NT2/D1 (cell line): ENCODE results near the gene TAF8.

Source experiments
- DNase-seq: peaks from one replicate; pipeline ENCODE4 v3.0.0-alpha.2; 2011; ENCODE audit warnings: low read depth, low spot score
- H3K27me3 ChIP-seq: 2 replicates; pipeline ENCODE4 v1.6.0; 2011; ENCODE audit warnings: mild to moderate bottlenecking; ENCODE audit not compliant: insufficient read length, insufficient read depth
- H3K36me3 ChIP-seq: 2 replicates; pipeline ENCODE4 v1.6.1; 2011; ENCODE audit warnings: mild to moderate bottlenecking, low read length, mixed read lengths; ENCODE audit not compliant: insufficient read depth, insufficient read length
- H3K4me1 ChIP-seq: 2 replicates; pipeline ENCODE4 v1.5.1; 2011; ENCODE audit not compliant: insufficient read depth, insufficient read length
- H3K4me3 ChIP-seq: 2 replicates; pipeline ENCODE4 v1.5.1; 2011; ENCODE audit warnings: low read depth; ENCODE audit not compliant: insufficient read length
- H3K9ac ChIP-seq: 2 replicates; pipeline ENCODE4 v1.6.0; 2011; ENCODE audit warnings: low read depth; ENCODE audit not compliant: insufficient read length
- H3K9me3 ChIP-seq: 2 replicates; pipeline ENCODE4 v1.5.1; 2011; ENCODE audit warnings: mild to moderate bottlenecking, low read length; ENCODE audit not compliant: insufficient read depth
- SUZ12 ChIP-seq: IDR thresholded peaks from 2 replicates; pipeline ENCODE4 v1.6.1; 2011; ENCODE audit not compliant: insufficient read length, insufficient read depth; ENCODE audit errors: extremely low read depth
- YY1 ChIP-seq: IDR thresholded peaks from 2 replicates; pipeline ENCODE4 v1.6.1; 2011; ENCODE audit not compliant: insufficient read length, insufficient read depth
- ZNF274 ChIP-seq: IDR thresholded peaks from 2 replicates; pipeline ENCODE4 v1.6.1; 2011; ENCODE audit warnings: mild to moderate bottlenecking, low read depth, low read length

Gene TAF8

DNA sequence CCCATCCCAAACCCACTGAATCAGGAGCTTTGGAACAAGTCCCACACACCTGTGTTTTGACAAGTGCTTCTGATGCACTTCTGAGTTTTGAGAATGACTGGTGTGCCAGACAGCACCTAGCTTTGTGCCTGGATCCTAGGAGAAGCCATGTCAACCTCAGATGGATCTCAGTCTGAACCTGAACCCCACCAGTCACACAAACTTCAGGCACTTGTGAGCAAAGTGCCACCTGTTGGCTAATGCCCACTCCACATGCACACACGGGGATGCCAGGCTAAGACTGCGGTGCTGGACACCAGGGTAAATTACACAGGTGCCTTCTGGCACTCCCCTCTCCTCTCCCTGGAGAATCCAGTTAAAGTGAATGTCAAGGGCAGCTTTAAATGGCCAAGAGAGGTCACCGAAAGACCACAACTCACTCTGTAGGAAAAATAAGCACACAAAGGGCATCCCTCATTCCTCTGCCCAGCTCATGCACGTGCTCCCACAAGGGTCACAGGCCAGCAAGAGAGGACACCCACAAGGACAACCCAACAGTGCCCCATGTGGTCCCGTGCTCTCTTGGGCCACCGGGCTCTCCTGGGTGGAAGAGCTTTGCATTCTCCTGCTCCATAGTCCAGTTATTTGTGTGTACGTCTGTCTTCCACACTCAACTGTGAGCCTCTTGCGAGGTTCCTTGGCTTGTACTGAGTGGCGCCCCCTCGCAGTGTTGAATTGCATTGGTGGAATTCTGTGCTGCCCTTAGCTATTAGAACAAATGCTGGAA lies 45.6 kb downstream of the TAF8 start:
- TF ChIP-seq ZNF274: no peak
- TF ChIP-seq YY1: no peak
- TF ChIP-seq SUZ12: no peak
- H3K9me3 ChIP-seq: no peaks in the 10 kb centered on the region
- H3K9ac ChIP-seq: no peak overlapping the region
- no peaks in the 10 kb centered on the region for H3K27me3 ChIP-seq
- DNase-seq: no peak
- no peak overlapping the region for H3K4me3 ChIP-seq
- H3K36me3 ChIP-seq: no peaks in the 10 kb centered on the region
- H3K4me1 ChIP-seq: peaks cover 6% of the 10 kb centered on the region

DNA sequence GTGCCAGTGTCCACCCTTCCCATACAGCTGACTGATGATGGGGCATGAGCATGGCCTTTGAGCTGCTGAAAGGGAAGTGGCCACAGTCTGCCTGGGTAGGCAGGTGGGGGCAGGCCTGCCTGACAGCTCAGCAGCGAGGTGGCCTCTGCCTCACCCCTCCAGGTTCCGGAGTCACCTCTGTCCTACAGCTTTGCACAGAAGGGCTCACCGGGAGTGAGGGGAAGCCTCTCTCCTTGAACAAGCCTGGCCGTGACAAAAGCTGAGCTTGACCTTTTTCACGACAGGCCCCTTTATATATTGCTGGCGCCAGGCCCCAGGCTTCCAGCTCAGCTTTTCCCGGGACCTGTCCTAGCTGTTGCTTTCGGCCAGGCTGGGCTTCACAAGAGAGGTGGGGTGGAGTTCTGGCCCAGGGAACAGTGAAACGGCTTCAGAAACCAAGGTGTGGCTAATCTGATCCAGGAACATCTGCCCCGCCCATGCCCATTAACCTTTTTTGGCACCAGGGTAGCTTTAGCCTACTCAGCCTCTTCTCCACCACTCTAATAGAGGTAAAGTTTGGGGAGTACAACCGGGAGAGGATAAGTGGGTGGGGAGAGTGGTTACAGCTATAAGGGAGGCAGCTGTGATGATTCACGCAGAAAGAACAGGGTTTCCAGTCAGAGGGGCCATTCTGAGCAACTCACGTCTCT lies 49.2 kb downstream of the TAF8 start:
- TF ChIP-seq YY1 (no peak), SUZ12 (no peak), ZNF274 (no peak)
- Histone ChIP-seq H3K4me1 (peaks cover 12% of the 10 kb centered on the region), H3K4me3 (no peak overlapping the region), H3K36me3 (peaks cover 9% of the 10 kb centered on the region), H3K27me3 (no peaks in the 10 kb centered on the region), H3K9ac (no peak overlapping the region), H3K9me3 (no peaks in the 10 kb centered on the region)
- DNase-seq: no peak

DNA sequence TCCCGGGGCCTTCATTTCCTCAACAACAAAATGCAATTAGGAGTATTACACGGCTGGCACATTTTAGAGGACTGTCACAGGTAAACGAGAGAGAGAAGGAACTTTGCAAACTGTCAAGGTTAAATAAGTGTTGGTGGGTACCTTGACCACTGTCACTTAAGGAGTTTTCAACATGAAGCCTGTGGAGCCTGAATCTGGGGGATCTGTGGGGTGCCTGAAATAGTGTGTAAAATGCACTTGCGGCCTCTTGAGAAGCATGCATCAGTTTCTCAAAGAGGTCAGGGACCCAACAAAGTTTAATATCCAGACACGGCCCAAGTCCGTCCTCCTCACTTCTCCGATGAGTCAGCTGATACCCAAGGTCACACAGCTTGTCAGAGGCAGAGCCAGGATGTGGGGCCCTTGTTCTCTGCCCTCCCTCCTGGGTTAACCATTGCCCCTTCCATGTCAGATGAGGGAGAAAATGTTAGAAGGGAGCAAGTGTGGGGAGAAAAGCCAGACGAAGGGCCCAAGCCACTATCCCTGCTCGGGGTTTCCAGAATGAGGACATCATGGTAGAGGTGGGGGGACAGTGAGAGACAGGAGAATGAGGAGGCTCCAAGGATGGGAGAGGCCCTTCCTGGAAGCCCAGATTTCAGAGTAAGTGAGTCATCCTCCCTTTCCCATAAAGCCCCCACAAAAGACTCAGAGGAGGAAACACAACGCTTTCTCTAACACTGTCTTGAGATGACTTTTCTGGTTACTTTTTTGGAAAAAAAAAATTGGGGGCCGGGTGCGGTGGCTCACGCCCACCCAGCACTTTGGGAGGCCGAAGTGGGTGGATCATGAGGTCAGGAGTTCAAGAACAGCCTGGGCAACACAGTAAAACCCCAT lies 49.9 kb downstream of the TAF8 start:
- peaks cover 9% of the 10 kb centered on the region for H3K4me1 ChIP-seq
- no peak overlapping the region for H3K4me3 ChIP-seq
- H3K9me3 ChIP-seq: no peaks in the 10 kb centered on the region
- no peak overlapping the region for H3K9ac ChIP-seq
- H3K27me3 ChIP-seq: no peaks in the 10 kb centered on the region
- no peak for DNase-seq
- H3K36me3 ChIP-seq: peaks cover 9% of the 10 kb centered on the region
- TF ChIP-seq ZNF274 (no peak), SUZ12 (no peak), YY1 (no peak)

DNA sequence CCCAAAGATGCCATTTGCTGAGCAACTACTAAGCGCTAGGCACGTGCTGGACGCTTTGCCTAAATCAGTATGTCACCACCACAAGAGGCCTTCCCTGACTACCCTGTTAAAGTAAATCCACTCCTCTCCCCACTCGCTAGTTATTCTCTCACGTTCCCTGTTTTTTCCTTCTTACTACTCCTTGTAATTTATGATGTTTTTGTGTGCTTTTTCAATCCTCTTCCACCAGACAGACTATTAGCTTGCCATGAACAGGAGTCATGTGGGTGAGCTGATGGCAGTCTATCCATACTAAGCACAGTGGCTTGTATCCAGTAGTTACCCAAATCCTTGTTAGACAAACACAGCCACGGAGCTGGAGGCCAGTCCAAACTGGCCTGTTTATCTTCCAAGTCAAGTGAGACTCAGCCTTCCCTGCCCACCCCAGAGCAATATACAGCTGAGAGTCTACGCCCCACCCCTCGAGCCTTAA lies 50.9 kb downstream of the TAF8 start:
- no peak overlapping the region for H3K9ac ChIP-seq

DNA sequence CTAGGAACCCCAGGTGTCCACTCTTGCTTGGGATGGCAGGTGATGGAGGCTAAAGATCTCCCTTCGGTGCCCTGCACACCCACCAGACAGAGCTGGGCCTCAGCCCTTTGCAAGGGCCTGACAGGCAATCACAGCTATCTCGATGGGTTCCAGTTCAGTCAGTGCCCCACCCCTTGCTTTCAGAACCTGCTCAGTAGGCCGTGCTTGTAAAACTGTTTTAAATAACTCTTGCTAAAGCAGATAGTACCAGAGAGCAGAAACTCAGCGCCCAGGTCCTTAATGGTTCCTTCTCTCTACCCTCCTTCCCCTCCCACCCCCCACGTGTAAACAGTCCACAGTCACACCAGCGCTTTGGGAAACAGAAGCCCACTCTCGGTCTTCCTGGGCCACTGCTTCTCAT lies 52.9 kb downstream of the TAF8 start:
- H3K9me3 ChIP-seq: no peaks in the 10 kb centered on the region
- TF ChIP-seq YY1 (no peak), SUZ12 (no peak), ZNF274 (no peak)
- peaks cover 19% of the 10 kb centered on the region for H3K36me3 ChIP-seq
- no peaks in the 10 kb centered on the region for H3K27me3 ChIP-seq
- H3K4me3 ChIP-seq: no peak overlapping the region
- H3K9ac ChIP-seq: no peak overlapping the region
- H3K4me1 ChIP-seq: peaks cover 15% of the 10 kb centered on the region
- DNase-seq: no peak

More for the DNA sequence above, 50.9 kb downstream of the TAF8 start:
- no peaks in the 10 kb centered on the region for H3K27me3 ChIP-seq
- peaks cover 12% of the 10 kb centered on the region for H3K4me1 ChIP-seq
- H3K9me3 ChIP-seq: no peaks in the 10 kb centered on the region
- TF ChIP-seq YY1 (no peak), ZNF274 (no peak), SUZ12 (no peak)
- no peak for DNase-seq
- H3K36me3 ChIP-seq: peaks cover 16% of the 10 kb centered on the region
- no peak overlapping the region for H3K4me3 ChIP-seq

DNA sequence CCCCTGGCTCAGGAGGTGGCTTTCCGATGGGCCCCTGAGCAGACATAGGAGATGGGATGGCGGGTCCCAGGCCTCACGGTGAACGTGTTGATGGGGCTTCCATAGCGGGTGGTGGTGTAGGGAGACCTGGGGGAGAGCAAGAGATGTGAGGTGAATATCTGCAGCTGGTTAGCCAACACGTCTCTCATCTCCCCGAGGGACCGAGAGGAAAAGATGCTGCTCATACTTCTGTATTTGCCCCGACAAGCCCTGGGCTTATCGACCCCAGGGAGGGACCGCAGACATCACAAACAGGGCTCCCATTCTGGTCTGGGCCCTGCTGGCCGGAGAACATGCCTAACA lies 53.4 kb downstream of the TAF8 start:
- peaks cover 23% of the 10 kb centered on the region for H3K36me3 ChIP-seq
- no peaks in the 10 kb centered on the region for H3K9me3 ChIP-seq
- H3K4me3 ChIP-seq: peak overlapping the region; percentile 34
- H3K4me1 ChIP-seq: peaks cover 15% of the 10 kb centered on the region
- no peak for DNase-seq
- no peak for TF ChIP-seq ZNF274
- no peak for TF ChIP-seq SUZ12
- no peak for TF ChIP-seq YY1
- no peaks in the 10 kb centered on the region for H3K27me3 ChIP-seq
- peak overlapping the region; percentile 80 for H3K9ac ChIP-seq
